ENCODE results near the gene LIF.
A peak's percentile ranks its signal among the peaks of the same experiment; 100 is the strongest.

Gene LIF

GRCh38 chr22:30192427-30192826 is 54.1 kb downstream of the LIF start:
- peak overlapping the region; percentile 25 for H3K4me2 ChIP-seq (ENCODE audit: low read depth, low read length, poor library complexity, severe bottlenecking)
- H3K27me3 ChIP-seq (ENCODE audit: insufficient read depth, low read length, poor library complexity, severe bottlenecking) = no peaks in the 10 kb centered on the region
- no peaks in the 10 kb centered on the region for H4K20me1 ChIP-seq (ENCODE audit: insufficient read depth, low read length, poor library complexity, severe bottlenecking)
- no peaks in the 10 kb centered on the region for H3F3A ChIP-seq (ENCODE audit: low read depth)
- H3K36me3 ChIP-seq (ENCODE audit: insufficient read depth, low read length) = no peaks in the 10 kb centered on the region
- H3K9me3 ChIP-seq (ENCODE audit: insufficient read depth, low read depth, low read length) = no peaks in the 10 kb centered on the region
- peaks cover 84% of the 10 kb centered on the region for H3K4me1 ChIP-seq (ENCODE audit: insufficient read depth, low read length, poor library complexity, severe bottlenecking)
- H3K4me3 ChIP-seq (ENCODE audit: low read length, poor library complexity, severe bottlenecking) = no peak overlapping the region
- no peaks in the 10 kb centered on the region for H3K79me2 ChIP-seq (ENCODE audit: insufficient read depth, low read length)
- H2AFZ ChIP-seq (ENCODE audit: low read length) = 0 out of 2 replicates have a peak overlapping the region, but pooled peaks have one; percentile 37
- no peak for TF ChIP-seq CTCF (conservative IDR thresholded peaks at IDR 0.05; ENCODE audit: low read length)
- no peak for TF ChIP-seq EZH2phosphoT487 (IDR thresholded peaks at IDR 0.05; ENCODE audit: borderline replicate concordance)
- no peaks in the 10 kb centered on the region for H3K9me2 ChIP-seq (replicated peaks; ENCODE audit: low read depth, low read length)
- no peak overlapping the region for H3K9ac ChIP-seq (ENCODE audit: low read depth, low read length, poor library complexity, severe bottlenecking)

GRCh38 chr22:30191040-30191701 is 55.4 kb downstream of the LIF start:
- Histone ChIP-seq H3F3A (ENCODE audit: low read depth) (no peaks in the 10 kb centered on the region), H3K9ac (ENCODE audit: low read depth, low read length, poor library complexity, severe bottlenecking) (no peak overlapping the region), H3K79me2 (ENCODE audit: insufficient read depth, low read length) (no peaks in the 10 kb centered on the region), H3K9me3 (ENCODE audit: insufficient read depth, low read depth, low read length) (no peaks in the 10 kb centered on the region), H4K20me1 (ENCODE audit: insufficient read depth, low read length, poor library complexity, severe bottlenecking) (no peaks in the 10 kb centered on the region), H3K4me3 (ENCODE audit: low read length, poor library complexity, severe bottlenecking) (no peak overlapping the region), H3K36me3 (ENCODE audit: insufficient read depth, low read length) (no peaks in the 10 kb centered on the region), H3K4me1 (ENCODE audit: insufficient read depth, low read length, poor library complexity, severe bottlenecking) (peaks cover 82% of the 10 kb centered on the region), H2AFZ (ENCODE audit: low read length) (0 out of 2 replicates have a peak overlapping the region, but pooled peaks have one; percentile 4), H3K27me3 (ENCODE audit: insufficient read depth, low read length, poor library complexity, severe bottlenecking) (no peaks in the 10 kb centered on the region), H3K9me2 (replicated peaks; ENCODE audit: low read depth, low read length) (no peaks in the 10 kb centered on the region), H3K4me2 (ENCODE audit: low read depth, low read length, poor library complexity, severe bottlenecking) (no peak overlapping the region)
- TF ChIP-seq CTCF (conservative IDR thresholded peaks at IDR 0.05; ENCODE audit: low read length) = no peak
- TF ChIP-seq EZH2phosphoT487 (IDR thresholded peaks at IDR 0.05; ENCODE audit: borderline replicate concordance) = no peak

- H2AFZ ChIP-seq (ENCODE audit: low read length) = 0 out of 2 replicates have a peak overlapping the region, but pooled peaks have one; percentile 4
- peaks cover 82% of the 10 kb centered on the region for H3K4me1 ChIP-seq (ENCODE audit: insufficient read depth, low read length, poor library complexity, severe bottlenecking)
Measured at GRCh38 chr22:30190574-30190973, 56.0 kb downstream of the LIF start.

More at GRCh38 chr22:30190574-30190973, 56.0 kb downstream of the LIF start:
- Histone ChIP-seq H3K36me3 (ENCODE audit: insufficient read depth, low read length) (no peaks in the 10 kb centered on the region), H3K4me2 (ENCODE audit: low read depth, low read length, poor library complexity, severe bottlenecking) (no peak overlapping the region), H3F3A (ENCODE audit: low read depth) (no peaks in the 10 kb centered on the region), H3K9me2 (replicated peaks; ENCODE audit: low read depth, low read length) (no peaks in the 10 kb centered on the region), H3K9ac (ENCODE audit: low read depth, low read length, poor library complexity, severe bottlenecking) (no peak overlapping the region), H3K9me3 (ENCODE audit: insufficient read depth, low read depth, low read length) (no peaks in the 10 kb centered on the region), H3K4me3 (ENCODE audit: low read length, poor library complexity, severe bottlenecking) (no peak overlapping the region), H3K27me3 (ENCODE audit: insufficient read depth, low read length, poor library complexity, severe bottlenecking) (no peaks in the 10 kb centered on the region), H3K79me2 (ENCODE audit: insufficient read depth, low read length) (no peaks in the 10 kb centered on the region), H4K20me1 (ENCODE audit: insufficient read depth, low read length, poor library complexity, severe bottlenecking) (no peaks in the 10 kb centered on the region)
- no peak for TF ChIP-seq CTCF (conservative IDR thresholded peaks at IDR 0.05; ENCODE audit: low read length)
- TF ChIP-seq EZH2phosphoT487 (IDR thresholded peaks at IDR 0.05; ENCODE audit: borderline replicate concordance) = no peak
